OCI-LY1 (cell line): ENCODE measurements around the gene ASIC4.

Experiments
- EZH2 ChIP-seq: fragments of 200-600 bp; sonication (generic), shearing (Covaris generic); IDR thresholded peaks from 2 replicates; pipeline ENCODE4 v1.8.0; 2017; ENCODE audit warnings: borderline replicate concordance, mixed run types, mild to moderate bottlenecking, antibody characterized with exemption, low read length, moderate library complexity, mixed read lengths
- TF ChIP-seq, protein P1 (sequence below): fragments of 200-600 bp; sonication (generic), shearing (Covaris generic); IDR thresholded peaks from 2 replicates; pipeline ENCODE4 v1.5.1; 2017; ENCODE audit warnings: mild to moderate bottlenecking, antibody characterized with exemption, low read length, moderate library complexity, mixed read lengths

DNA sequence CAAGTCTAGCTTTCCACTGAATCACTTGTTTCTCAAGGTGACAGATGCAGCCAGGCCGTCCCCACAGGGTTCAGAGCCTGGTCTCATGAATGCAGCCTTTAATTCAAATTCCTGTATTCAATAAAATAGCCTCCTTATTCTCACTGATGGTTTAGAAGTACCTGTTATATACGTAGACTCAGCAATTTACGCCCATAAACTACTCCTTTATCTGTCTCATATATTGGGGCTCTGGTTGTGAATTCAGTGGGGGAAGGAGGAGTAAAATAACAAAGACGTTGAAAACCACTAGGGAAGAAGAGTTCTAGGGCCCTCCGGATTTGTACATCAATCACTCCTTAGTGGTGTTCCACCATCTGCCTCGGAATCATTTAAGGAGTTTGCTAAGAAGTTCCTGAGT, 55.4 kb downstream of the ASIC4 start:
- no peak for TF ChIP-seq EZH2
- TF ChIP-seq, protein P1, sequence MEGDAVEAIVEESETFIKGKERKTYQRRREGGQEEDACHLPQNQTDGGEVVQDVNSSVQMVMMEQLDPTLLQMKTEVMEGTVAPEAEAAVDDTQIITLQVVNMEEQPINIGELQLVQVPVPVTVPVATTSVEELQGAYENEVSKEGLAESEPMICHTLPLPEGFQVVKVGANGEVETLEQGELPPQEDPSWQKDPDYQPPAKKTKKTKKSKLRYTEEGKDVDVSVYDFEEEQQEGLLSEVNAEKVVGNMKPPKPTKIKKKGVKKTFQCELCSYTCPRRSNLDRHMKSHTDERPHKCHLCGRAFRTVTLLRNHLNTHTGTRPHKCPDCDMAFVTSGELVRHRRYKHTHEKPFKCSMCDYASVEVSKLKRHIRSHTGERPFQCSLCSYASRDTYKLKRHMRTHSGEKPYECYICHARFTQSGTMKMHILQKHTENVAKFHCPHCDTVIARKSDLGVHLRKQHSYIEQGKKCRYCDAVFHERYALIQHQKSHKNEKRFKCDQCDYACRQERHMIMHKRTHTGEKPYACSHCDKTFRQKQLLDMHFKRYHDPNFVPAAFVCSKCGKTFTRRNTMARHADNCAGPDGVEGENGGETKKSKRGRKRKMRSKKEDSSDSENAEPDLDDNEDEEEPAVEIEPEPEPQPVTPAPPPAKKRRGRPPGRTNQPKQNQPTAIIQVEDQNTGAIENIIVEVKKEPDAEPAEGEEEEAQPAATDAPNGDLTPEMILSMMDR, result no peak
